ENCODE measurements around the gene SPATS2L.
A peak's percentile ranks its signal among the peaks of the same experiment; 100 is the strongest.

SPATS2L gene

DNA sequence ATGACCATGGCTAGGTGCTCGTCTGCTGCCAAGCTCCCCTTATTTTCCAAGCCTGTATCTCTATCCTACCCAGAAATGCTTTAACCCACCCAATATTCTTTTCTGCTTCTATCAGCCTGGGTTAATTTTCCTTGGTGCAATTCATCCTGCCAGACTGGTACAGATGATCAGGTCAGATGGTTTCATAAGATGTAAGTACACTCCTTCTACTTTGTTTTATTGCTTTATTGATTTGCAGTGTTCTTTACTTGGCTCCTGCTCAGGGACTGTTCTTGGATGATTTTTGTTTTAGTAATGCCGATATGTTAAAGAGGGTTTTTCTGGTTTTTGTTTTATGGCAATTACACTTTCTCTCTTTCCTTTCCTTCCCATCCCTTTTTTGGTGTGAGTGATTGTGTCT, 217.1 kb downstream of the SPATS2L start:
- Histone ChIP-seq H3F3A (ENCODE audit: insufficient read depth) (no peaks in the 10 kb centered on the region), H3K4me3 (ENCODE audit: insufficient read depth, low read length, poor library complexity, severe bottlenecking) (no peak overlapping the region), H2AFZ (ENCODE audit: low read depth, low read length, severe bottlenecking) (no peak overlapping the region), H3K79me2 (ENCODE audit: insufficient read depth, low read length) (peaks cover 25% of the 10 kb centered on the region), H3K36me3 (ENCODE audit: low read length) (no peaks in the 10 kb centered on the region), H4K20me1 (ENCODE audit: low read depth, low read length) (no peaks in the 10 kb centered on the region), H3K9me2 (replicated peaks; ENCODE audit: insufficient read depth, low read length) (no peaks in the 10 kb centered on the region), H3K9me3 (ENCODE audit: insufficient read depth, low read length) (no peaks in the 10 kb centered on the region), H3K27me3 (ENCODE audit: low read length) (no peaks in the 10 kb centered on the region), H3K9ac (ENCODE audit: low read length) (no peak overlapping the region), H3K4me2 (ENCODE audit: low read depth, low read length, poor library complexity, severe bottlenecking) (no peak overlapping the region), H3K27ac (ENCODE audit: low read depth, low read length) (no peak overlapping the region)
- TF ChIP-seq, protein P1, sequence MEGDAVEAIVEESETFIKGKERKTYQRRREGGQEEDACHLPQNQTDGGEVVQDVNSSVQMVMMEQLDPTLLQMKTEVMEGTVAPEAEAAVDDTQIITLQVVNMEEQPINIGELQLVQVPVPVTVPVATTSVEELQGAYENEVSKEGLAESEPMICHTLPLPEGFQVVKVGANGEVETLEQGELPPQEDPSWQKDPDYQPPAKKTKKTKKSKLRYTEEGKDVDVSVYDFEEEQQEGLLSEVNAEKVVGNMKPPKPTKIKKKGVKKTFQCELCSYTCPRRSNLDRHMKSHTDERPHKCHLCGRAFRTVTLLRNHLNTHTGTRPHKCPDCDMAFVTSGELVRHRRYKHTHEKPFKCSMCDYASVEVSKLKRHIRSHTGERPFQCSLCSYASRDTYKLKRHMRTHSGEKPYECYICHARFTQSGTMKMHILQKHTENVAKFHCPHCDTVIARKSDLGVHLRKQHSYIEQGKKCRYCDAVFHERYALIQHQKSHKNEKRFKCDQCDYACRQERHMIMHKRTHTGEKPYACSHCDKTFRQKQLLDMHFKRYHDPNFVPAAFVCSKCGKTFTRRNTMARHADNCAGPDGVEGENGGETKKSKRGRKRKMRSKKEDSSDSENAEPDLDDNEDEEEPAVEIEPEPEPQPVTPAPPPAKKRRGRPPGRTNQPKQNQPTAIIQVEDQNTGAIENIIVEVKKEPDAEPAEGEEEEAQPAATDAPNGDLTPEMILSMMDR (IDR thresholded peaks at IDR 0.05; ENCODE audit: insufficient read depth, low read length, poor library complexity, severe bottlenecking), result no peak
- TF ChIP-seq EZH2phosphoT487 (conservative IDR thresholded peaks at IDR 0.05; ENCODE audit: low read length), result no peak

DNA sequence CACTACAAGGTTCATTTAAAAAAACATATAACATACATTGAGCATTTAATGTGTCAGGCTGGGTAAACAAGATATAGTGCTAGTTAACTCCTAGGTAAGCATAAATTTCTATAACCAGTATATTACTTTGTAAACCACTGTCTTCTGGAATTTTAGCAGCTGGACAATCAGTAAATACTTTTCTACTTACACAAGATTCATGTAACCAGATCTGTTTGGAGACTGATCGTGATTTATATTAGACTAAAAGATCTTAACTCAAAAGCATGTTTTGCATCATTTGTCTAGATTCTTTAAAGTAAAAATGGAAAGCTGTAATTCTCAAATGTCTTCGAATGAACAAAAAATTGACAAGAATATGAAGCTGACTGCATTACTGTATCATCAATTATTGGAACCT, 218.6 kb downstream of the SPATS2L start:
- H3K9me2 ChIP-seq (replicated peaks; ENCODE audit: insufficient read depth, low read length), result no peaks in the 10 kb centered on the region
- no peaks in the 10 kb centered on the region for H3K9me3 ChIP-seq (ENCODE audit: insufficient read depth, low read length)
- H3K27ac ChIP-seq (ENCODE audit: low read depth, low read length), result no peak overlapping the region
- TF ChIP-seq EZH2phosphoT487 (conservative IDR thresholded peaks at IDR 0.05; ENCODE audit: low read length), result no peak
- TF ChIP-seq, protein P1 (IDR thresholded peaks at IDR 0.05; ENCODE audit: insufficient read depth, low read length, poor library complexity, severe bottlenecking), result no peak
- no peaks in the 10 kb centered on the region for H3K27me3 ChIP-seq (ENCODE audit: low read length)
- H3K4me3 ChIP-seq (ENCODE audit: insufficient read depth, low read length, poor library complexity, severe bottlenecking), result no peak overlapping the region
- peaks cover 40% of the 10 kb centered on the region for H3K79me2 ChIP-seq (ENCODE audit: insufficient read depth, low read length)
- H3K9ac ChIP-seq (ENCODE audit: low read length), result no peak overlapping the region
- no peaks in the 10 kb centered on the region for H3K36me3 ChIP-seq (ENCODE audit: low read length)
- no peaks in the 10 kb centered on the region for H4K20me1 ChIP-seq (ENCODE audit: low read depth, low read length)
- peak overlapping the region; percentile 80 for H3K4me2 ChIP-seq (ENCODE audit: low read depth, low read length, poor library complexity, severe bottlenecking)
- no peaks in the 10 kb centered on the region for H3F3A ChIP-seq (ENCODE audit: insufficient read depth)
- peak overlapping the region; percentile 66 for H2AFZ ChIP-seq (ENCODE audit: low read depth, low read length, severe bottlenecking)

DNA sequence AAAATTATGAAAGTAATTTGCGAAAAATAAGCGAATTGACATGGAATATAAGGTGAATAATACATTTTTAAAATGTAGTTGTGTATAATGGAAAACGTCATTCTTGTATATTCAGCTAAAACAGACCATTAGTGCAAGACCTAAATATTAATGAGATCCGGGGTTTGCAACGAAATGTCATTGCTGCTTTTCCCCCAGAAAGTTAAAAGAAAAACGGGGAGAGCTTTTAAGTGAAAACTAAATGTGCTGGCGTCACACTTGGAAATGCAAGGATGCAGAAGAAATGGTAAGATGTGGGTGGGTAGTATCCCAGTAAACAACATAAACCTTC, 219.0 kb downstream of the SPATS2L start:
- H3K4me3 ChIP-seq (ENCODE audit: insufficient read depth, low read length, poor library complexity, severe bottlenecking), result peak overlapping the region; percentile 76
- no peaks in the 10 kb centered on the region for H4K20me1 ChIP-seq (ENCODE audit: low read depth, low read length)
- no peaks in the 10 kb centered on the region for H3K27me3 ChIP-seq (ENCODE audit: low read length)
- peak overlapping the region; percentile 66 for H2AFZ ChIP-seq (ENCODE audit: low read depth, low read length, severe bottlenecking)
- H3K9me3 ChIP-seq (ENCODE audit: insufficient read depth, low read length), result no peaks in the 10 kb centered on the region
- peak overlapping the region; percentile 21; the same call in 1 of the 2 replicates for H3K27ac ChIP-seq (ENCODE audit: low read depth, low read length)
- peak overlapping the region; percentile 80 for H3K4me2 ChIP-seq (ENCODE audit: low read depth, low read length, poor library complexity, severe bottlenecking)
- H3K79me2 ChIP-seq (ENCODE audit: insufficient read depth, low read length), result peaks cover 44% of the 10 kb centered on the region
- H3K9ac ChIP-seq (ENCODE audit: low read length), result peak overlapping the region; percentile 81
- TF ChIP-seq, protein P1 (IDR thresholded peaks at IDR 0.05; ENCODE audit: insufficient read depth, low read length, poor library complexity, severe bottlenecking), result no peak
- no peak for TF ChIP-seq EZH2phosphoT487 (conservative IDR thresholded peaks at IDR 0.05; ENCODE audit: low read length)
- no peaks in the 10 kb centered on the region for H3F3A ChIP-seq (ENCODE audit: insufficient read depth)
- no peaks in the 10 kb centered on the region for H3K36me3 ChIP-seq (ENCODE audit: low read length)
- no peaks in the 10 kb centered on the region for H3K9me2 ChIP-seq (replicated peaks; ENCODE audit: insufficient read depth, low read length)
